Vagina (tissue), 2 donors: ENCODE results near the gene PTPRF.

ENCODE experiments used
- CTCF ChIP-seq, 3 experiments: fragments of 450-650 bp in 2 of 3; fragments of 200-600 bp in 1 of 3; sonication (generic) in 1 of 3; IDR thresholded peaks; one replicate each; pipeline ENCODE4 v1.5.1; 2017 to 2019; ENCODE audit warnings: antibody characterized with exemption in 3 of 3, mild to moderate bottlenecking in 2 of 3, moderate library complexity in 2 of 3
- POLR2A ChIP-seq, 2 donors: fragments of 450-650 bp; IDR thresholded peaks; one replicate each; pipeline ENCODE4 v1.6.1; 2017; ENCODE audit warnings: antibody characterized with exemption in 2 of 2, mild to moderate bottlenecking in 2 of 2, moderate library complexity in 2 of 2

GRCh38 chr1:43591181-43591580 lies 60.5 kb downstream of the PTPRF start:
- TF ChIP-seq CTCF (IDR thresholded peaks at IDR 0.05), result no peak
- no peak for TF ChIP-seq POLR2A (IDR thresholded peaks at IDR 0.05)
